GM18499 (cell line): ENCODE measurements around the gene OPRL1.

Experiments
- ATAC-seq: cut with Tn5 transposase; IDR thresholded peaks from one replicate; pipeline ENCODE4 v1.9.1; 2021; ENCODE audit warnings: moderate number of reproducible peaks; ENCODE audit not compliant: insufficient read depth, unreplicated experiment

The OPRL1 gene

DNA sequence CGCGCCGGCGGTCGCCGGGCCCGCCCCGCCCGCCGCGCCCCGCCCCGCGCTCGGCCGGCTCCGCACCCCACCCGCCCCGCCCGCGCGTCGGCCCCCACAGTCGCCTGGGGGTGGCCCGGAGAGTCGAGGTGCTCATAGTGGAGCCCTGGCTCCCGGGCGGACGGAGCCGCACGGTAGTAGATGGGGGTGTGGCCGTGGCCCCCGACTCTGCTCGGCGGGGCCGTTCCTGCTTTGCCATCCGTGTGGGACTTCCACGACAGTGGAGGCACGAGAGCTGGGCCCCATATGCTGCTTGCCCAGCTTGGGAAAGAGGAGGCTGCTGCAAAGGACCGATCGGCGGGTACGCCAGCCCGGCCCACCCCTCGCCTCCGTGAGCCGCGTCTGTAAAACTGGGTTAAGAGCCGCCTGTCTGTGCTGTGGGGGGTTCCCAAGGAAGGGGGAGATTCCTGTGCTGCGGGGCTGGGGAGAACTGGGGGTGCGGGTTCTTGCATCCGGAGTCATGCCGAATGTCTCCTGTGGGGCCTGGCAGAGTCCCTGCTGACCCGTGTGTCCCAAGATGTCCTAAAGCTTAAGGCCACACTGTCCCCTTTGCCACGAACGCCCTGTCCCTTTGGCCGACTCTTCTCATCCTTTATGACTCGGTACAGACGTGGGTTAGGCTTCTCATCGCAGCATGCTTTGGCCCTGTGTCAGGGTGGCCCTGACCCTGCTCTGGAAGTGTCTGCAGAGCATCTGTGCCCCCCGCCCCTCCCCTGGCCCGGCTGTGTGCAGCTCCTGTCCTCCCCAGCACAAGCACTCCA, at the start of gene OPRL1:
OPRL1 (plus strand) TSS at position 70 of the 800 bp plus-strand sequence. CDS start 12,639 bp downstream, outside the sequence.
- ATAC-seq: no peak

DNA sequence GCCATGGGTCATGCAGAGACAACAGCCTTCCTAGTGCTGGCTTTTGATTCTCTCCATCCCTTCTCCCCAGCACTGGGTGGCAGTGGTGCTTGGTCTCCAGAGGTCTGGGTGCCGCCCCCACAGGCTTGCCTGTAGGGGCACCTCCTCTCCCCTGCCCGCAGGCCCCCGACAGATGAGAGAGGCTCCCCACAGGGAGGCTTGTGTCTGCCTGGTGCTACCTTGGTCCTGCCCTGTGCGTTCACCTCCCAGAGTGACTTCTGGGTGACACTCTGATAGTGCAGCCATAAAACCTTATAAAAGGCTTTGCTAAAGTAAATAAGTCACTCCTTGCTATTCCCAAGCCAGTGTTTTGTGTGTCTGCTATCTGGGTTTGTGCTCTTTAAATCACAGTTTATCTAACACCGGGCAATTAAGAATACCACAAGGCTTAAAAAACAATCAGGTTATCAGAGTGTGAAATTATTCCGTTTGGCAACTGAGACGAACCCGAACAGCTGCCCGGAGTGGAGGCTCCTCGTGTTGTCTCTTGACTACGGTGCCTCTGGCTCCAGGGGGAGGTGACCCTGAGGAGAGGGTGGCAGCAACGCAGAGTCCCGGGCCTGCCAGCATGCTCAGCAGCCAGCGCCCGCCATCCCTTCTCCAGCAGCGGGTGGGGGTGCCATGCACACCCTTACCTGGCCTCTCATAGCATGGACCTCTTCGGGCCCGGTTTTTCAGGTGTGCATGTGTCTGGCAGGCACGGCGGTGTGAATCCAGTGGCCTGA, 49.3 kb upstream of the OPRL1 start:
- no peak for ATAC-seq

DNA sequence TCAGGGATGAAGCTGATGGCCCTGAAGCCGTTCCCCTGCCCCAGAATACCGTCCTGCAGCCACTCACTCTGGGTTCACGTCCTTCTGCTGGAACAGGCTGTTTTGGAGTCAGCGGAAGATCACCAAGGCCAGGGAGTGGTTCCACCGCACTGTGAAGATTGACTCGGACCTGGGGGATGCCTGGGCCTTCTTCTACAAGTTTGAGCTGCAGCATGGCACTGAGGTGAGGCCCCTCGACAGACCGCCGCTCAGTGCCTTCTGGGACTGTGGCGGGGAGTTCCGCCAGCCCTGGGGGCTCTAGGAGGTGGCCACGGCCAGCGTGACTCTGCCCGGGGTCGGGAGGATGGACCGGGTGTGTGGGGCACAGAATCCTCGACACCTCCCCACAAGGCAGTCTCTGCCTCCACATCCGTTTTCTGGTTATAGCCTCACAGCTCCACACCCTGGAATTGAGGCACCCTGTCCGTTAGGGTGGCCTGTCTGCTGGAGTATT, 48.0 kb upstream of the OPRL1 start:
- ATAC-seq: no peak

DNA sequence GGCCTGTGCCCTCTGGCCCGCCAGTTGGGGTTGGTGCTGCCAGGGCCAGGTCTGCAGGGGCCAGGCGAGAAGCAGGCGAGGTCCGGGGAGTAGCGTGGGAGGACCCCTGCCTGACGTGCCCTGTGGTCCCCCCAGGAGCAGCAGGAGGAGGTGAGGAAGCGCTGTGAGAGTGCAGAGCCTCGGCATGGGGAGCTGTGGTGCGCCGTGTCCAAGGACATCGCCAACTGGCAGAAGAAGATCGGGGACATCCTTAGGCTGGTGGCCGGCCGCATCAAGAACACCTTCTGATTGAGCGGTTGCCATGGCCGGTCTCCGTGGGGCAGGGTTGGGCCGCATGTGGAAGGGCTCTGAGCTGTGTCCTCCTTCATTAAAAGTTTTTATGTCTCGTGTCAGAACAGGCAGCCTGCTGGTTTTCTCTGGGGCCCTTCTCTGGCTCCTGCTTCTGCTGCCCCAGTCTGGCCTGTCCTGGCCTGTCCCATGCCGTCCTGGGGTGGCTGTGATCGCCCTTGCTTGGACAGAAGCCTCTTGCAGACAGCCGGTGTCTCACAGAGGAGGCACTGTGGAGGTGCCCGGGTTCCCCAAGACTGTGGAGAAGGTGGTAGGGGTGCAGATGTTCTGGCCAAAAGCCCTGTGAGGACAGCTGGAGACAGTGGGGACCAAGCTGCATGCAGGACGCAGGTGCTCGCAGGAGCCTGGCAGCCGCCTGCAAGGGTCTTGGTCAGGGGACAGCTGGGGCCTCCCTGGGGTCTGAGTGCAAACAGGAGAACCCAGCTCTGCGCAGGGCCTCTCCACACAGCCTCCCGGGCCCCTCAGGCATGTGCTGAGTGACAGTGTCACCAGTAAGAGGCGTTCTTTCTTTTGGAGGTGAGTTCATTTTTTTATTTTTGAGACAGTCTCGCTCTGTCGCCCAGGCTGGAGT, 46.9 kb upstream of the OPRL1 start:
- ATAC-seq: no peak

- no peak for ATAC-seq
Measured at GRCh38 chr20:64033981-64034493, 45.8 kb upstream of the OPRL1 start.

- no peak for ATAC-seq
Measured at GRCh38 chr20:64035066-64035932, 44.6 kb upstream of the OPRL1 start.

DNA sequence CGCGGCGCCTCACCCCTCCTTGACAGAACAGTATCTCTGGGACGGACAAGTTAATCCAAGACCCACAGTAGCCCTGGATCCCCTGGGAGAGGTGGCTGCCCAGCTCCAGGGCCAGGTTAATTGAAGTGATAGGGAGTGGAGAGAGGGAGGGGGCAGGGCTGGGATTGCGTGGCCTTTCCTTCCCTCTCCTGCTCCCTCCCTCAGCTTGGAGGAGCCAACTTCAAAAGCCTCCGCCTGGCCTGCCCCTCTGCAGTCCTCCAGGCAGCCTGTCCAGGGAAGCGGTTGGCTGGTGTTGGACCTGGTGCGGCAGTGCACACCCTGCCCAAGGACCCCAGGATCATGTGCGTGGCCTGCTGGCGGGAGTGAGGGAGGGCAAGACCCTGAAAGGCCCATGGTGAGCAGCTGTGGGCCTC, 43.9 kb upstream of the OPRL1 start, which contains the start of gene C20orf204:
C20orf204 (plus strand) TSS at position 250 of the 413 bp plus-strand sequence; CDS start at position 392, 142 bp downstream.
- ATAC-seq: no peak

- ATAC-seq: no peak
Measured at GRCh38 chr20:64036346-64037198, 43.3 kb upstream of the OPRL1 start.

DNA sequence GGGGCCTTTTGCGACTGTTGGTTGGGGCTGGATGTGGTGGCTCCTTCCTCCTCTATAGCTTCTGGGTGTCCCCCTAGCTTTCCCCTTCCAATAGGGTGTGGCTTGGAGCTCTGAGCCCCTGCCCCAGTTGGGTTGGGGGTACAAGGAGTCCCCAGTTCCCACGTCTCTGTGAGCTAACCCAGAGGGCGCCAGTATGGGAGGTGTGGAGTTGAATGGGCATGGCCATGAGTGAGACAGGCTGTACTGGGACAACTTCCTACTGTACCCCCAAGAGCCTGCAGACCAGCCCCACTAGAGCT, 42.7 kb upstream of the OPRL1 start:
- no peak for ATAC-seq

GRCh38 chr20:64037498-64038213, 42.2 kb upstream of the OPRL1 start:
- no peak for ATAC-seq

DNA sequence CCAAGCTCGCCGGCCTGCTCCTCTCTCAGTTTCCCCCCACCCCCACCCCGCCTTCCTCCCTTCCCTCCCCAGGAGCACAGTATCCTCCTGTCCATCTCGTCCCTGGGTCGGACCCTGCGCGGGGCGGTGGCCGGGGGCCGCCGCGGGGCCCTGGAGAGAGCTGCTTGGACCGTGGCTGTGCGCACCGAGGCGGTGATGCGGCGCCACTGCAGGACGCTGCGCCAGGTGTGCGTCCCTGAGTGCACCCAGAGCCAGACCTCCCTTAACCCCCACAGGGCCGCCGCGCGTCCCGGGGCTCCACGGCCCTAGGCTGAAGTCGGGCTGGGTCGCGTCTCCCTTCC, 41.7 kb upstream of the OPRL1 start:
- no peak for ATAC-seq

- no peak for ATAC-seq
Measured at GRCh38 chr20:64038565-64039292, 41.2 kb upstream of the OPRL1 start.

DNA sequence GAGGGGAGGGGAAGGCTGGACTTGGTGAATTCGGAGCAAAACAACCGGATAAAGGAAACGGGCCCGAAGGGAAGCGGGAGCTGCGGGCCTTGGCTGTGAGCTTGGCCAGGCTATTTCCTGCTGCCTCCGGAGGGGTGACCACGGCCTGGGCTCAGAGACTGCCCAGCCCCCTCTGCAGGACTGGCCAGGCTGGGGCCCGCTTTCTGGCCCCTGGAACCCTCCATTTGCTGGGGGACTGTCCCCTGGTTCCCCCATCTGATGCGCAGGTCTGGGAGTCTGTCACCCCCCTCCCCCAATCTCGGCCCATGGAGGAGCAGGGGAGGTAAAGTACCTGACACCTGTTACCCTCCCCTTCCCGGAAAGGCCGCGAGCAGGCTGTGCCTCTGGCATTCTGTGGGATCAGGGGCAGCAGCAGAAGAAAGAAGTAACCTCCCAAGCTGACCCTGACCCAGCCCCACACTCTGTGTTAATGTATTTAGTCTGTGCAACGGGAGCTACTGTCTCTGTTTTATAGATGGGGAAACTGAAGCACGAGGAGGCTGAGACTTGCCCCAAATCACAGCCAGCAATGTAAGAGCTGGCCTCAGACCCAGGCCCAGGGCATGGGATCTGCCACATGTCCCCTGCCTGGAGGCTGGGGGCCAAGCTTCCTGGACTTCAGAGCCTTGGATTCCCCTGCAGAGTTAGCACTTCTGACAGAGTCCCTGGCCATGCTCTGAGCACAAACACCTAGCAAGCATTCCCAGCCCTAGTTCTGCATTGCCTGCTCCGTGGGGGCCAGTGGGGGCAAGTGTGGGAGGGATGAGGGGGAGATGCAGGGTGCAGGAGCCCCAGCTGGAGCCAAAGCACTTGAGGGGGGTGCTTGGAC, 40.4 kb upstream of the OPRL1 start:
- ATAC-seq: no peak

DNA sequence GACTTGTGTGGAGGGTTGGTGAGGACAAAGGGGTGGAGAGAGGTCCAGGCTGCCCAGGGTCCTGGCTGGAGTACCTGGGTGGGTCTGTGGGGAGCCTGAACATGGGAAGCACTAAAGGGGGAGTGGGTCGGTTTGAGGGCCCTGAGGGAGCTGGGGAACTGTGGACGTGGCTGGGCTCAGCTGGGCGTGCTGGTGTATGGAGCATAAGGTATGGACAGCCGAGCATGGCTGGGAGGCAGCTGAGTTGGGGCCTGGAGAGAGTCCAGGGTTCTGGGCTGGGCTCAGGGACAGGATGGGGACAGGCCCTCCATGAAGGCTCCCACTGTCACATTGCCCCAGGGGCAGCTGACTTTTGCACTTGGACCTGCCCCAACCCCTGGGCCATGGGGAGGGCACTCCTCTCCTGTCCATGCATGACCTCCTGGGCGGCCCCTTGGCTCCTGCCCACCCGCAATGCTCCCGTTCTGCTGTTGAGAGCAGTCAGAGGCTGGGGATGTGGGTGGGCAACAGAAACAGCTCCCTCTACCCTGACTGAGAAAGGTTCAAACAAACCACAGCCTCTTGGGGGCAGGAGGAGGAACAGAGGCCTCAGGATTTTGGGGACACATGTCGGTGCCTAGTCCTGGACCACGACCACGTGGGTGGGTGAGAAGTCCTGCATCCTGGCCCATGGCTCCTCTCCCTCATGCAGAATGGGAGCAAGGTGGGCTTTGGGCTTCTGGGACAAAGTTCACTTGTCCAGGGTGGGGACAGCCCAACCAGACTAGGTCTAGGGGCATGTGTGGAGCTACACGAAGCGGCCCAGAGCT, 39.4 kb upstream of the OPRL1 start:
- no peak for ATAC-seq

- ATAC-seq: no peak
Measured at GRCh38 chr20:64041040-64041780, 38.7 kb upstream of the OPRL1 start.
